Breast epithelium (tissue), 4 donors: ENCODE results near the gene CBL. TPM values are rescaled to one million over a fixed set of nuclear protein-coding genes. Genes with fewer than 3 reads are reported as not detected.

ENCODE experiments used
- DNase-seq, 2 donors: peaks; one replicate each; pipeline ENCODE4 v3.0.0-alpha.2; 2019; ENCODE audit warnings: low spot score in 2 of 2
- H3K27ac ChIP-seq, 2 donors: fragments of 200-600 bp; sonication (generic) in 1 of 2; one replicate each; pipeline ENCODE4 v1.5.1; 2016 to 2019; ENCODE audit warnings: mild to moderate bottlenecking in 1 of 2
- H3K27me3 ChIP-seq, 2 donors: fragments of 200-600 bp; sonication (generic) in 1 of 2; one replicate each; pipeline versions ENCODE4 v1.5.1 to v1.6.0; 2017 to 2019; ENCODE audit warnings: control low read depth in 1 of 2, mild to moderate bottlenecking in 1 of 2
- H3K36me3 ChIP-seq: fragments of 200-600 bp; one replicate; pipeline ENCODE4 v1.5.1; 2019
- H3K4me1 ChIP-seq, 2 donors: fragments of 200-600 bp; sonication (generic); one replicate each; pipeline ENCODE4 v1.5.1; 2016 to 2019; ENCODE audit warnings: control low read depth in 1 of 2
- H3K4me3 ChIP-seq, 3 donors: fragments of 200-600 bp; sonication (generic); 1 replicate in 2 of 3; 2 replicates in 1 of 3; pipeline ENCODE4 v1.5.1; 2016 to 2019; ENCODE audit warnings: mild to moderate bottlenecking in 3 of 3, moderate library complexity in 2 of 3
- H3K9me3 ChIP-seq, 2 donors: fragments of 200-600 bp; sonication (generic) in 1 of 2; one replicate each; pipeline ENCODE4 v1.5.1; 2016 to 2019; ENCODE audit warnings: control low read depth in 1 of 2
- POLR2A ChIP-seq: fragments of 450-650 bp; IDR thresholded peaks from one replicate; pipeline ENCODE4 v1.6.1; 2016; ENCODE audit warnings: antibody characterized with exemption, mild to moderate bottlenecking, moderate library complexity
- POLR2AphosphoS5 ChIP-seq, 3 donors: sonication (generic); formaldehyde crosslinking; IDR thresholded peaks; one replicate each; pipeline ENCODE4 v1.6.1; 2017; ENCODE audit warnings: antibody characterized with exemption in 3 of 3
- intact Hi-C: fragments of 100-400 bp; cut with DNase I; formaldehyde crosslinking; loops from one replicate; pipeline ENCODE4 v1.15.1; 2023; ENCODE audit warnings: low total_unique reads
- total RNA-seq, 3 donors: library from RNA; depleted of rRNA; stranded (reverse); fragments of >200 nt; gene quantifications; one replicate each; pipeline ENCODE4 v1.1.0, GENCODE V29; 2016
- TF ChIP-seq, protein P1 (sequence below), 3 donors: fragments of 450-650 bp; IDR thresholded peaks; one replicate each; pipeline ENCODE4 v1.5.1; 2016 to 2017; ENCODE audit warnings: antibody characterized with exemption in 3 of 3, mild to moderate bottlenecking in 3 of 3, moderate library complexity in 3 of 3

Gene CBL
- total RNA-seq, 3 donors from 2014 or later = 13.1 to 17.0 (median 14.3) TPM

DNA sequence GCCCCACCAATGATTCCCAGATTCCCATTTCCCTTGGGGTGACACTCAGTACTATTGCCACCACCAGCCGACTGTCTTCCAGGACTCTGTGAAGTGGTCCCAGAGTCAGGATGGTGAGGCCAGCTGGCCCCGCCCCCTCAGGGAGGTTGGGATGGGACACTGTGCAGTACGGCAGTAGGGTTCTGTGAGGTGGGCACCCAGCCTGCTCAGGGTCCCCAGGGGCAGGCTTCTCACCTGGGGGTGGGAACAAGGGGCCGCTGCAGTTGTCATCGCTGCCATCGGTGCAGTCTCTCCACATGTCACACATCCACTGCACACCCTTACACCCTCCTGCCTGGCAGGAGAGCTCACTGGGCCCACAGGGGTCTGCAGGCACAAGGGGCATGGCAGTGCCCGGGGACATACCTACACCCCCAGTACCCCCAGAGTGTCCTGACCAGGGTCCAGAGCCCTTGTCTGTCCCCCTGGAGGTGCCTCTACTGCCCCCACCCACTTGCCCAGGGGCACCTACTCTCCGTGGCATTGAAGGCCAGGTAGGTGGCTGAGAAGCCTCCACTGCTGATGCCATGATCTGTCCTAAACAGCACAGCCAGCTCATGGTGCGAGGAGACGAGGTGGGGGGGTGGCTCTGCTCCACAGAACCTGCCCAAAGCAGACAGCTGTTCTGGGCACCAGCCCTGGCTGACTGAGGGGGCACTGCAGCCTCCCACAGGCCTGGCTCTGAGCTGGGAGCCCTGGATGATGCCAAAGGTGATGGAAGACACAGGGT, 136.4 kb downstream of the CBL start:
- Histone ChIP-seq H3K36me3 (no peaks in the 10 kb centered on the region), H3K27ac (no peak overlapping the region), H3K27me3 (peaks cover 0 to 2% of the 10 kb centered on the region in 2 donors), H3K4me3 (no peak overlapping the region), H3K4me1 (peaks cover 0 to 7% of the 10 kb centered on the region in 2 donors), H3K9me3 (no peaks in the 10 kb centered on the region)
- intact Hi-C loops = no loop called here
- no peak for DNase-seq
- TF ChIP-seq, protein P1, sequence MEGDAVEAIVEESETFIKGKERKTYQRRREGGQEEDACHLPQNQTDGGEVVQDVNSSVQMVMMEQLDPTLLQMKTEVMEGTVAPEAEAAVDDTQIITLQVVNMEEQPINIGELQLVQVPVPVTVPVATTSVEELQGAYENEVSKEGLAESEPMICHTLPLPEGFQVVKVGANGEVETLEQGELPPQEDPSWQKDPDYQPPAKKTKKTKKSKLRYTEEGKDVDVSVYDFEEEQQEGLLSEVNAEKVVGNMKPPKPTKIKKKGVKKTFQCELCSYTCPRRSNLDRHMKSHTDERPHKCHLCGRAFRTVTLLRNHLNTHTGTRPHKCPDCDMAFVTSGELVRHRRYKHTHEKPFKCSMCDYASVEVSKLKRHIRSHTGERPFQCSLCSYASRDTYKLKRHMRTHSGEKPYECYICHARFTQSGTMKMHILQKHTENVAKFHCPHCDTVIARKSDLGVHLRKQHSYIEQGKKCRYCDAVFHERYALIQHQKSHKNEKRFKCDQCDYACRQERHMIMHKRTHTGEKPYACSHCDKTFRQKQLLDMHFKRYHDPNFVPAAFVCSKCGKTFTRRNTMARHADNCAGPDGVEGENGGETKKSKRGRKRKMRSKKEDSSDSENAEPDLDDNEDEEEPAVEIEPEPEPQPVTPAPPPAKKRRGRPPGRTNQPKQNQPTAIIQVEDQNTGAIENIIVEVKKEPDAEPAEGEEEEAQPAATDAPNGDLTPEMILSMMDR (IDR thresholded peaks at IDR 0.05) = no peak
- TF ChIP-seq POLR2A (no peak), POLR2AphosphoS5 (IDR thresholded peaks at IDR 0.05) (no peak)

DNA sequence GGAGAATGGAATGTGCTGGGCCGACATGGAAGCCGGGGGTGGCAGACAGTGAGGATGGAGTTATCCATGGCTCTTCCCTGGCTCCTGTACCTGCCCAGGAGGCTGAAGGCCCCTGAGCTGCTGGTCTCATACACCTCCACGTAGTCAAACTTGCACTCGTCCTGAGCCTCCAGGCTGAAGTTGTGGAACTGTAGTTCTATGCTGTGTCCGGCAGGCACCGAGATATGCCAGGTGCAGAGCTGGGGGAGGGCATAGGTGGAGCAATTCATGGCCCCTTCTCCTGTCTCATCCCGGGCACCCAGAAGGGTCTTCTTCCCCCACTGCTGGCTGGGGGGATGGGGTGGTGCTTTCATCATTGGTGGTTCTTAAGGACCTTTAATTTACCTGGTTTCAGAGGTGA, 137.6 kb downstream of the CBL start:
- Histone ChIP-seq H3K27me3 (peaks cover 0 to 2% of the 10 kb centered on the region in 2 donors), H3K36me3 (no peaks in the 10 kb centered on the region), H3K4me3 (no peak overlapping the region), H3K4me1 (peaks cover 0 to 7% of the 10 kb centered on the region in 2 donors), H3K9me3 (no peaks in the 10 kb centered on the region), H3K27ac (no peak overlapping the region)
- intact Hi-C loops = no loop called here
- no peak for DNase-seq
- TF ChIP-seq POLR2A (no peak), POLR2AphosphoS5 (IDR thresholded peaks at IDR 0.05) (no peak)
- TF ChIP-seq, protein P1 (IDR thresholded peaks at IDR 0.05) = no peak

DNA sequence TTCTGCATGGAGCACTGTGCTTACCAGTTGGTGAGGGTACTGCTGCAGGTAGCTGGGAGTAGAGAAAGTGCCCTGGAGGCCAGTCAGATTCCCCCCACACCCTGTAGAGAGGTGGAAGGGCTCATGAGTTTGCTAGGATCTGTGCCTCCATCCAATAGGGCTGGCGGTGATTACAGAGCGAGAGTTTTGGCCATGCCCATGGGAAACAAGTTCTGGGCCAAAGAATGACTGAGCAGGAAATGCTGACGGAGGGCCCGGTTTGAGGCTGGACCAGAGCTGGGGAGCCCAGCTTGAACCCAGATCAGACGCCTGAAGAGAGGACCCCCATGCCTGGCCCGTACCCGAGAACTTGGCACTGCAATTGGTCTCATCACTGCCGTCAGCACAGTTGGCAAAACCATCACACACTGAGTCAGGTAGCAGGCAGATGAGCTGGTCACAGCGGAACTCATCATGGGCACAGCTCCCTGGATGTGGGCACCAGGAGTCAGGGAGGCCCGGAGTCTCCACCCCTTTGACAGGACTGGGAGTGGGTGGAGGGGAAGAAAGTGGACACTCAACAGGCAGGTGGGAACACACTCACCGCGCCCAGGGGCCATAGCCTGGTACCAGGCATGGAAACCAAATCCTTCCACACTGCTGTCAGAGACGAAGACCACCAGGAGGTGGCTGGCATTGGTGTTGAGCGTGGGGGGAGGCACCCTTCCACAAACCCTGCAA, 138.3 kb downstream of the CBL start:
- DNase-seq = no peak
- H3K27ac ChIP-seq = no peak overlapping the region
- no peaks in the 10 kb centered on the region for H3K36me3 ChIP-seq
- H3K27me3 ChIP-seq = peaks cover 0 to 2% of the 10 kb centered on the region in 2 donors
- H3K4me3 ChIP-seq = no peak overlapping the region
- no peaks in the 10 kb centered on the region for H3K9me3 ChIP-seq
- intact Hi-C loops = no loop called here
- peaks cover 0 to 7% of the 10 kb centered on the region in 2 donors for H3K4me1 ChIP-seq
- no peak for TF ChIP-seq POLR2A
- TF ChIP-seq, protein P1 (IDR thresholded peaks at IDR 0.05) = no peak
- no peak for TF ChIP-seq POLR2AphosphoS5 (IDR thresholded peaks at IDR 0.05)

DNA sequence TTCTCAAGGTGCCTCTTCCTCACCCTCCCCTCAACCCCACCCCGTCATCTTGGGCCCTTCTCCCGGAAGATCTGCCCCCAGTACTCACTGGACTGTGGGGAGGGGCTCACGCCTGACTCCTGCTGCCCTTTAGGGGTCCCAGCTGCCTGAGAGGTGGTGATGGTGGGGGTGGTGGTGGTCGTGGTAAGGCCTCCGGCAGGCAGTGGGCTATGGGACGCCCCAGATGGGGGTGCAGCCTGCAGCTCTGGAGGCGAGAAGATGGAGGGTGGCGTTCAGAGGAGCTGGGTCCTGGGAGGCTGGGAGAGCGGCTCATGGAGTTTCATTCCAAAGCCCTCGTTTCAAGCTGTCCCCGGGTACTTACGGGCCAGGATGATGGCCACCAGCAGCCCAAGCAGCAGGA, 139.5 kb downstream of the CBL start:
- no peak for TF ChIP-seq POLR2AphosphoS5 (IDR thresholded peaks at IDR 0.05)
- TF ChIP-seq, protein P1 (IDR thresholded peaks at IDR 0.05) = no peak
- TF ChIP-seq POLR2A = no peak
- DNase-seq = no peak
- Histone ChIP-seq H3K4me1 (no peaks in the 10 kb centered on the region), H3K27ac (no peak overlapping the region), H3K27me3 (no peaks in the 10 kb centered on the region), H3K9me3 (no peaks in the 10 kb centered on the region), H3K4me3 (no peak overlapping the region), H3K36me3 (no peaks in the 10 kb centered on the region)
- intact Hi-C loops = no loop called here

DNA sequence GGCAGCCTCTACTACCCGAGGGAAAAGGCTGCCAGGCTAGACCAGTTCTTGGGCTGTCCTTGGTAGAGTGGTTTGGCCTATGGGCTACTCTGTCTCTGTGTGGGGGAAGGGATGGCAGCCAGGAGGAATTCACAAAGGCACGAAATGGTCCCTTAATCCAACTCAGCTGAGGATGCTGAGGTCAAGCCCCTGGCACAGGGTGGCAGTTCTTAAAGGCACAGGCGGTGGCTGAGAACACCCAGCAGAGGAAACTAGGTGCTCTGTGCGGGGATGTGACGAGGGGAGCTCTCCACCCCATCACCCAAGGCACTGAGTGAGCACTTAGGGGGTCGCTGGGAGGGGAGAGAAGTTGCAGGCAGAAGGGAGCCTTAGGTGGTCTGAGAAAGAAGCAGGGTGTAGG, 140.5 kb downstream of the CBL start, which contains the start of gene MFRP:
TSS of gene MFRP (minus strand) at position 101 of the 400 bp plus-strand sequence. CDS start 192 bp downstream, outside the sequence.
- H3K4me1 ChIP-seq = no peaks in the 10 kb centered on the region
- DNase-seq = no peak
- intact Hi-C loops = no loop called here
- no peaks in the 10 kb centered on the region for H3K27me3 ChIP-seq
- H3K36me3 ChIP-seq = no peaks in the 10 kb centered on the region
- H3K27ac ChIP-seq = no peak within 1 kb of the TSS
- no peak within 1 kb of the TSS for H3K4me3 ChIP-seq
- H3K9me3 ChIP-seq = no peaks in the 10 kb centered on the region
- no peak for TF ChIP-seq POLR2AphosphoS5 (IDR thresholded peaks at IDR 0.05)
